ENCODE measurements around the gene CHAD.

GRCh38 chr17:50502301-50502990, 33.8 kb upstream of the CHAD start:
- TF ChIP-seq CTCF (IDR thresholded peaks at IDR 0.05) = no peak
- no peak for TF ChIP-seq POLR2A (IDR thresholded peaks at IDR 0.05)

Measured in testis (tissue), 2 donors.